NCI-H2029 (cell line): ENCODE measurements around the gene PROC.
"Not testable (repeated sequence)": the region's sequence is repeated elsewhere in the genome, so short reads cannot be mapped to it uniquely, and the experiment has no call there.

Experiments
- DNase-seq: peaks from one replicate; lab custom pipeline; 2025; lab: John Stamatoyannopoulos, UW

Gene PROC

GRCh38 chr2:127394492-127394891 is 23.7 kb upstream of the PROC start:
- DNase-seq, result no peak

GRCh38 chr2:127397568-127398238 is 20.5 kb upstream of the PROC start:
- no peak for DNase-seq

GRCh38 chr2:127398239-127398590 is 20.0 kb upstream of the PROC start:
- peak; percentile 48 for DNase-seq

GRCh38 chr2:127400533-127400896 is 17.7 kb upstream of the PROC start:
- DNase-seq, result no peak

GRCh38 chr2:127400897-127401756 is 17.1 kb upstream of the PROC start:
- DNase-seq, result no peak

GRCh38 chr2:127401757-127402695 is 16.2 kb upstream of the PROC start:
- no peak for DNase-seq

- no peak for DNase-seq
Observed at GRCh38 chr2:127403460-127403859, 14.8 kb upstream of the PROC start.

GRCh38 chr2:127404466-127405254 is 13.6 kb upstream of the PROC start:
- DNase-seq, result no peak

GRCh38 chr2:127405255-127405610 is 13.0 kb upstream of the PROC start:
- no peak for DNase-seq

- no peak for DNase-seq
Observed at GRCh38 chr2:127406454-127406853, 11.8 kb upstream of the PROC start.

- no peak for DNase-seq
Observed at GRCh38 chr2:127407091-127407490, 11.1 kb upstream of the PROC start.

GRCh38 chr2:127407661-127408003 is 10.6 kb upstream of the PROC start:
- DNase-seq, result no peak

GRCh38 chr2:127408004-127408806 is 10.0 kb upstream of the PROC start:
- DNase-seq, result peak; percentile 80

- no peak for DNase-seq
Observed at GRCh38 chr2:127408807-127409099, 9.5 kb upstream of the PROC start.

- not testable (repeated sequence) for DNase-seq
Observed at GRCh38 chr2:127409716-127410115, 8.5 kb upstream of the PROC start.

- DNase-seq, result peak; percentile 36
Observed at GRCh38 chr2:127410871-127411652, 7.2 kb upstream of the PROC start.

GRCh38 chr2:127411653-127412369 is 6.4 kb upstream of the PROC start:
- peak; percentile 12 for DNase-seq

- DNase-seq, result no peak
Observed at GRCh38 chr2:127413200-127413599, 5.0 kb upstream of the PROC start.

- DNase-seq, result no peak
Observed at GRCh38 chr2:127413782-127414637, 4.2 kb upstream of the PROC start.
